Common myeloid progenitor, CD34-positive (primary cell): Measurements from ENCODE around the gene SNX17.
A peak's percentile ranks its signal among the peaks of the same experiment; 100 is the strongest.

Experiments used
- CTCF ChIA-PET: fragments of 350-600 bp; sonication (Branson Sonifier 250); formaldehyde crosslinking; loops from one replicate; lab custom pipeline; 2021; ENCODE audit warnings: antibody characterized with exemption; lab: Charles Lee
- POLR2A ChIA-PET: fragments of 350-600 bp; sonication (Branson Sonifier 250); formaldehyde crosslinking; loops from one replicate; lab custom pipeline; 2021; ENCODE audit warnings: antibody characterized with exemption; lab: Charles Lee
- DNase-seq, 3 donors: peaks; one replicate each; pipeline versions ENCODE4 v3.0.0 to v3.0.0-alpha.2; 2013
- H3K27ac ChIP-seq, 2 experiments: 1 replicate in 1 of 2; 2 replicates in 1 of 2; pipeline ENCODE4 v1.7.0; 2013; ENCODE audit warnings: inconsistent platforms in 2 of 2, low read length in 2 of 2, mild to moderate bottlenecking in 2 of 2, low read depth in 1 of 2, moderate library complexity in 1 of 2; ENCODE audit not compliant: severe bottlenecking in 2 of 2, insufficient read depth in 1 of 2, poor library complexity in 1 of 2
- H3K27me3 ChIP-seq, 5 experiments: replicated peaks in 2 of 5; 1 replicate in 3 of 5; 2 replicates in 2 of 5; pipeline versions ENCODE4 v1.6.1 to v1.7.0; 2013; ENCODE audit warnings: low read length in 4 of 5, mild to moderate bottlenecking in 2 of 5, moderate library complexity in 2 of 5, inconsistent platforms in 1 of 5; ENCODE audit not compliant: insufficient read depth in 5 of 5, control insufficient read depth in 4 of 5
- H3K36me3 ChIP-seq, 4 experiments: 1 replicate in 2 of 4; 2 replicates in 2 of 4; pipeline versions ENCODE4 v1.6.1 to v1.7.0; 2013; ENCODE audit warnings: low read length in 3 of 4, control low read depth in 1 of 4, mild to moderate bottlenecking in 1 of 4; ENCODE audit not compliant: control insufficient read depth in 4 of 4, insufficient read depth in 4 of 4
- H3K4me1 ChIP-seq, 4 experiments: 1 replicate in 3 of 4; 2 replicates in 1 of 4; pipeline versions ENCODE4 v1.6.1 to v1.7.1; 2013; ENCODE audit warnings: low read length in 3 of 4, mild to moderate bottlenecking in 3 of 4, control low read depth in 1 of 4, inconsistent platforms in 1 of 4, moderate library complexity in 1 of 4; ENCODE audit not compliant: control insufficient read depth in 4 of 4, insufficient read depth in 4 of 4; ENCODE audit errors: control extremely low read depth in 1 of 4
- H3K4me3 ChIP-seq, 7 experiments: 1 replicate in 4 of 7; 2 replicates in 3 of 7; pipeline versions ENCODE4 v1.5.1 to v1.7.0; 2013; ENCODE audit warnings: mild to moderate bottlenecking in 7 of 7, low read length in 6 of 7, moderate library complexity in 6 of 7, inconsistent platforms in 2 of 7, low read depth in 2 of 7, control low read depth in 1 of 7; ENCODE audit not compliant: insufficient read depth in 4 of 7, control insufficient read depth in 1 of 7; ENCODE audit errors: extremely low read depth in 1 of 7
- H3K9me3 ChIP-seq, 5 experiments: 1 replicate in 4 of 5; 2 replicates in 1 of 5; pipeline versions ENCODE4 v1.6.1 to v1.7.1; 2013; ENCODE audit warnings: low read length in 4 of 5, mild to moderate bottlenecking in 2 of 5, inconsistent platforms in 1 of 5, low read depth in 1 of 5, moderate library complexity in 1 of 5; ENCODE audit not compliant: control insufficient read depth in 4 of 5, insufficient read depth in 2 of 5; ENCODE audit errors: control extremely low read depth in 1 of 5
- WGBS: methylation state at CpG from one replicate; pipeline ENCODE4 v1.1.5; 2013; ENCODE audit not compliant: insufficient coverage; 5-methylcytosine and 5-hydroxymethylcytosine counted together

Gene SNX17

DNA sequence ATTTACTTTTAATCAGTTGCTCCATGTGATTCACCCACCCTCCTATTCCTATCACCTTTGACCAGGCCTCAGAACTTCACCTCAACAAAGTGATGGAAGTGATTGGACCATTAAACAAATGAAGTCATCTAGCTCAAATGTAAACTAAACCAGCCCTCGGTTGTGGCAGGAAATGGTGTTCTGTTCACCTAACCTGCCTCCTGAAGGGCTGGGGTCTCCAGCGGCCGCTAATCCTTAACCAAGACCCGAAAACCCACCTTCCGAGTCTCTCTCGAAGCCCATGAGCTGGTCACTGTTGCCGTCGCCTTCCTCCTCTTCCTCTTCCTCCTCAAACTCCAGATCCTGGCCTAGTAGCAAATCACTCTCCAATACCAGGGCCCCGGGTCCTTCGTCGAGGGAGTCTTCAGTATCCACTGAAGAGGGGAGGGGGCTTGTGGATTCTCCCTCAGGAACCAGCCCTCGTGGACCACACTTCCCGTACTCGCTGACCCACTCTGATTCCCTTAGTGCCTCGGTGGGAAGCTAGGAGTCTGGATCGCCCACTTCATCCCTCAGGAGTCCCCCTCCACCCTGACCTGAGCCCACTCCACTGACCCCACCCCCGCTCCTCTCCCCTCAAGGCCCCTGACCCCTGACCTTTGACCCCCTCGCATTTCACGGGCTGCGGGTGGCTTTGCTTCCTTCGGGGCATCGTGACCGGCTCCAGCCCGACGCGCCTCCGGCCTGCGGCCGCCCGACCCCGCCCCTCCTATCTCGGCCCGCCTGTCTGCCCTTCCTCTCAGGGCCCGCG, 9.6 kb downstream of the SNX17 start:
- H3K27me3 ChIP-seq, result no peaks in the 10 kb centered on the region
- CTCF ChIA-PET, result interaction anchor here (0.8 to 1.6 kb wide), 7 partner anchors 9 to 246 kb away, joined by 3 to 7 read pairs (median 3); partner anchors contain the start of genes EIF2B4 and SNX17
- H3K4me1 ChIP-seq, result peaks cover 12 to 27% (median 18%) of the 10 kb centered on the region in 4 experiments
- H3K36me3 ChIP-seq, result peaks cover 12 to 81% (median 55%) of the 10 kb centered on the region in 4 experiments
- peak overlapping the region; percentile 81 to 92 for H3K27ac ChIP-seq
- POLR2A ChIA-PET, result interaction anchor here (0.6 to 2.3 kb wide), 3 partner anchors 9 to 1213 kb away, joined by 3 to 15 read pairs (median 7); partner anchors contain the start of genes EIF2B4, PPM1G and SNX17
- H3K4me3 ChIP-seq, result peak overlapping the region; percentile 67 to 86 (median 81)
- H3K9me3 ChIP-seq, result no peaks in the 10 kb centered on the region
- peak; percentile 10 to 60 (median 45) for DNase-seq
- 0% methylated on average over 22 of the region's 35 CpGs for WGBS

DNA sequence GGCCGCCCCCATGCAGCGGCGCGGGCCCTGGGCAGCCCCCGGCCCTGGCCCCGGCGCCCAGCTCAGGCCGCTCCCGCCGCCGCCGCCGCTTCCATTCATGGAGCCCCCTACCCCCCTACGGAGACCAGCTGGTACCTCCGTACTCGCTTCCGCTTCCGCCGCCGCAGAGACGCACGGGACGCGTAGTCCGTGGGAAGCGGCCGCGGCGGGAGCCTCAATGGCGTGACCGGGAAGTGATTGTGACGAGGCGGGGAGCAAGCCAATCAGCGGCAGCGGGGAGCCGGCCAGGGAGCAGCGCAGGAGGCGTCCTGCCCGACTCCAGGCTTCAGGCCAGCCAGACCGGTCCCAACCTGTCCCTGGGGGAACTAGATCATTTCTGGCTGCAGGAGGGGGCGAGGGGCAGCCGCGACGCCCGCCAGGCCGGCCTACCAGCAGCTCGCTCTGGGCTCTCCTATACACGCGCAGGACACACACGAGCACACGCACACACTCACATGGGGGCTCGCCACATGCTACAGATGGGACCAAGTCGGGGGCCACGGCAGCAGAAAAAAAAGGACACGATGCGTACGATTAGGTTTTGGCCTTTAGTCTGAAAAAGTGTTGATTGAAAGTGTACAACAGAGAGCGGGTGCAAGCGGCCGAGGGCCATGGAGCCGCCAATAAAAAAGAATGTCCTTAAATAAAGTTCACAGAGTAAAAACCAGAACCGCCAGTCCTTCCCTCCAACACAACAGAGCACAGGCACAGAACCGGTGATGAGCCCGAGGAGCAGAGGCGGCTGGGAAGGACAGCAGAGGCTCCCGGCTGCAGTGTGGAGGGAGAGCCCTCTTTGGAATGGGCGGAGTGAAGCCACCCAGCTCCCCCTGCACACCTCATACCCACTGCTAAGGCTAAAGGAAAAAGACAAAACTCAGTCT, 10.5 kb downstream of the SNX17 start, which contains the start of gene ZNF513:
ZNF513 (minus strand) TSS at position 109 of the 920 bp plus-strand sequence. CDS start 208 bp downstream, outside the sequence.
- 21% methylated on average over 52 of the region's 67 CpGs for WGBS
- Histone ChIP-seq H3K4me3 (peak within 1 kb of the TSS; percentile 67 to 86 (median 81)), H3K36me3 (peaks cover 12 to 81% (median 51%) of the 10 kb centered on the region in 4 experiments), H3K4me1 (peaks cover 12 to 27% (median 18%) of the 10 kb centered on the region in 4 experiments), H3K9me3 (no peaks in the 10 kb centered on the region), H3K27me3 (no peaks in the 10 kb centered on the region), H3K27ac (peak within 1 kb of the TSS; percentile 81 to 92)
- ChIA-PET CTCF (interaction anchor here (1.6 to 2.0 kb wide), 2 partner anchors 10 to 47 kb away, joined by 6 read pairs; partner anchors contain the start of genes NRBP1 and SNX17), POLR2A (interaction anchor here (2.3 kb wide), 1 partner anchor 10 kb away, joined by 15 read pairs; the partner anchor contains the start of genes EIF2B4 and SNX17)
- peak; percentile 91 to 94 (median 92) for DNase-seq

DNA sequence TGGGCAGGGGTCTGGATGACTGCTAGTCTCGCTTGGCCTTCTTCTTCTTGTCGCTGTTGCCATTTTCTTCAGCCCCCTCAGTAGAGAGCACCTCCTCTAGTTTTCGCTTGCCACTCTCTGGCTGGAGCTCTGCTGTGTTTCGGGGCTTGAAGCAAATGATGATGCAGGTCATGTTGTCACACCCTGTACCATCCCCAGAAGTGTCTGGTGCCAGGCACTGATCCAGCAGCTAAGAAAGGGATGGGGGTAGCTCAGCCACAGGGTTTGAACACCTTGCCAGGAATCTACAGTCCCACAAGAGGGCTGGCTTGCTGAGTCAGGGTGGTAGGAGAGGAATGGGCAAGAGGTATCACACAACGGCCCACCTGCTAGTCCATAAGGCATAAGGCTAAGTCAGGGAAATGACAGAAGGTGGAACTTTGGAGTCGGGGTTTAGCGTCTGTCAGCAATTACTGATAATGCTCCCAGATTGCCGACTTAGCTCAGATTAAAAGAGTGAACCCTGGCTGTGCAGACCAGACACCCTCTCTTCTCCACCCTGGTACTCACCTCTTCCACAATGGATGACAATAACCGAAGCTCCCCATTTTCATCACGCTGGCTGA, 11.3 kb downstream of the SNX17 start:
- Histone ChIP-seq H3K4me3 (no peak overlapping the region), H3K9me3 (no peaks in the 10 kb centered on the region), H3K4me1 (peaks cover 12 to 27% (median 18%) of the 10 kb centered on the region in 4 experiments), H3K36me3 (peaks cover 12 to 79% (median 44%) of the 10 kb centered on the region in 4 experiments), H3K27me3 (no peaks in the 10 kb centered on the region), H3K27ac (peak overlapping the region; percentile 81 to 92)
- DNase-seq, result no peak
- 98% methylated on average over 8 of the region's 10 CpGs for WGBS
- ChIA-PET CTCF (interaction anchor here (2.0 kb wide), 1 partner anchor 46 kb away, joined by 6 read pairs; the partner anchor contains the start of gene NRBP1), POLR2A (no interaction called here)

DNA sequence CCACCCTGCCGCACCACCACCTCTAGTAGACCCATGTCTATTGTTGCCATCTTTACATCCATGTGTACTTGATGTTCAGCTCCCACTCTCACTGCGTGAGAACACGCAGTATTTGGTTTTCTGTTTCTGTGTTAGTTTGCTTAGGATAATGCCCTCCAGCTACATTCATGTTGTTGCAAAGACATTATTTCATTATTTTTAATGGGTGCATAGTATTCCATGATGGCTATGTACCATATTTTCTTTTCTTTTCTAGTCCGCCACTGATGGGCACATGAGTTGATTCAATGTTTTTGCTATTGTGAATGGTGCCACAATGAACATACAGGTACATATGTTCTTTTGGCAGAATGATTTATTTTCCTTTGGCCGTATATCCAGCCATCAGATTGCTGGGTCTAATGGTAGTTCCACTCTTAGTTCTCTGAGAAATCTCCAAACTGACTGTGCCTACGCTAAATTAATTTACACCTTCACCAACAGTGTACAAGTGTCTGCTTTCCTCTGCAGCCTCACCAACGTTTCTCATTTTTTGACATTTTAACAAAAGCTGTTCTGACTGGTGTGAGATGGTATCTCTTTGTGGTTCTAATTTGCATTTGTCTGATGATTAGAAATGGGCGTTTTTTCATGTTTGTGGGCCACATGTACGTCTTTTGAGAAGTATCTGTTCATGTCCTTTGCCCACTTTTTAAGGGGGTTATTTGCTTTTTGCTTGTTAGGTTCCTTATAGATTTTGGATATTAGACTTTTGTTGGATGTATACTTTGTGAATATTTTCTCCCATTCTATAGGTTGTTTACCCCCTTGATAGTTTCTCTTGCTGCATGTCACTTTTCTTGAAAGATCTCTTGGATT, 20.6 kb downstream of the SNX17 start:
- H3K27me3 ChIP-seq, result no peaks in the 10 kb centered on the region
- peaks cover 3 to 20% (median 12%) of the 10 kb centered on the region in 4 experiments for H3K36me3 ChIP-seq
- ChIA-PET POLR2A (interaction anchor here (0.6 kb wide), 1 partner anchor 256 kb away, joined by 3 read pairs; the partner anchor contains the start of gene PREB), CTCF (interaction anchor here (0.9 to 1.6 kb wide), 2 partner anchors 10 to 19 kb away, joined by 5 read pairs; no protein-coding TSS in a partner anchor)
- H3K27ac ChIP-seq, result no peak overlapping the region
- no peaks in the 10 kb centered on the region for H3K9me3 ChIP-seq
- no peak for DNase-seq
- no peak overlapping the region for H3K4me3 ChIP-seq
- no peaks in the 10 kb centered on the region for H3K4me1 ChIP-seq
- no CpG with 5 or more reads among the region's 9 CpGs for WGBS

DNA sequence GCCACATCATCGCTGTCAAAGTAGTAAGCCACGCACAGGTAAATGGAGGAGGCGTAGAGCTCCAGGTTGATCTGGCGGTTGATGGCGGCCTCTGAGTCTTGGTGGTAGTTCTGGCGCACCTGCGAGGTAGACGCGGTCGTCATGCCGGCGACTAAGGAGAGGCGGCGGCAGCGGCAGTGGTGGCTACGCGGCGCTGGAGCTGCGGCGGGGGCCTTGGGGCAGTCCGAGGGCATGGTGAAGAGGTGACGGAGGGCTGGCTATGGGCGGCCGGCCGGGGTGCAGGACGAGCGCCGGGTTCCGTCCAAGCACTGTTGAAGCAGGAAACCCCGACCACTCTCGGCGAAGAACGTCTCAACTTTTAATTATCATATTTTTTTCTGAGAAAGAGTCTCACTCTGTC, 22.8 kb downstream of the SNX17 start:
- no peak for DNase-seq
- Histone ChIP-seq H3K27ac (no peak overlapping the region), H3K27me3 (no peaks in the 10 kb centered on the region), H3K9me3 (no peaks in the 10 kb centered on the region), H3K4me3 (no peak overlapping the region), H3K4me1 (no peaks in the 10 kb centered on the region), H3K36me3 (peaks cover 0 to 12% (median 8%) of the 10 kb centered on the region in 4 experiments)
- WGBS, result over 99% methylated on average over 18 of the region's 33 CpGs
- ChIA-PET CTCF (no interaction called here), POLR2A (interaction anchor here (0.6 kb wide), 1 partner anchor 648 kb away, joined by 4 read pairs; no protein-coding TSS in a partner anchor)
